Neural cell (in vitro differentiated cells): ENCODE data around the gene KRTAP4-8. TPM values are rescaled to one million over a fixed set of nuclear protein-coding genes. Genes with fewer than 3 reads are reported as not detected.

Source experiments
- H2AFZ ChIP-seq: fragments of 200-600, 300-800 bp; sonication (generic), shearing (Covaris generic); 2 replicates; pipeline ENCODE4 v1.6.0; 2014; ENCODE audit warnings: low read depth, mild to moderate bottlenecking, antibody characterized with exemption, low read length, moderate library complexity
- H3F3A ChIP-seq: fragments of 200-600 bp; shearing (Covaris generic); 2 replicates; pipeline ENCODE4 v1.6.1; 2016; ENCODE audit warnings: mild to moderate bottlenecking, moderate library complexity, mixed read lengths, antibody characterized with exemption, low read length; ENCODE audit not compliant: insufficient read depth, poor library complexity, severe bottlenecking
- H3K27ac ChIP-seq: fragments of 200-600, 300-800 bp; sonication (generic), shearing (Covaris generic); 2 replicates; pipeline ENCODE4 v1.5.1; 2014; ENCODE audit warnings: mild to moderate bottlenecking, low read length, moderate library complexity
- H3K27me3 ChIP-seq: fragments of 300-800, 200-600 bp; sonication (generic), shearing (Covaris generic); 2 replicates; pipeline ENCODE4 v1.6.0; 2014; ENCODE audit warnings: mild to moderate bottlenecking, low read depth, low read length, moderate library complexity; ENCODE audit not compliant: insufficient read depth
- H3K36me3 ChIP-seq: fragments of 300-800, 200-600 bp; sonication (generic), shearing (Covaris generic); 2 replicates; pipeline ENCODE4 v1.5.1; 2014; ENCODE audit warnings: mild to moderate bottlenecking, antibody characterized with exemption, low read length, moderate library complexity; ENCODE audit not compliant: insufficient read depth
- H3K4me2 ChIP-seq: fragments of 300-800, 200-600 bp; sonication (generic), shearing (Covaris generic); 2 replicates; pipeline ENCODE4 v1.6.0; 2014; ENCODE audit warnings: mild to moderate bottlenecking, low read length
- H3K4me3 ChIP-seq: fragments of 300-800, 200-600 bp; sonication (generic), shearing (Covaris generic); 2 replicates; pipeline ENCODE4 v1.5.1; 2014; ENCODE audit warnings: mild to moderate bottlenecking, low read length, moderate library complexity
- H3K79me2 ChIP-seq: fragments of 200-600 bp; shearing (Covaris generic); replicated peaks from 2 replicates; pipeline ENCODE4 v1.6.0; 2014; ENCODE audit warnings: mild to moderate bottlenecking, low read length, moderate library complexity; ENCODE audit not compliant: insufficient read depth
- H3K9ac ChIP-seq: fragments of 300-800, 200-600 bp; sonication (generic), shearing (Covaris generic); 2 replicates; pipeline ENCODE4 v1.6.1; 2016; ENCODE audit warnings: mild to moderate bottlenecking, low read length, mixed read lengths
- H3K9me2 ChIP-seq: fragments of 200-600 bp; shearing (Covaris generic); 2 replicates; pipeline ENCODE4 v1.6.1; 2016; ENCODE audit warnings: mild to moderate bottlenecking, low read length, mixed read lengths; ENCODE audit not compliant: insufficient read depth
- H3K9me3 ChIP-seq: fragments of 200-600, 300-800 bp; sonication (generic), shearing (Covaris generic); 2 replicates; pipeline ENCODE4 v1.6.1; 2016; ENCODE audit warnings: mild to moderate bottlenecking, mixed run types, low read length, moderate library complexity, mixed read lengths
- H4K20me1 ChIP-seq: fragments of 200-600 bp; shearing (Covaris generic); 2 replicates; pipeline ENCODE4 v1.6.1; 2016; ENCODE audit warnings: mild to moderate bottlenecking, mixed run types; ENCODE audit not compliant: insufficient read depth
- CTCF ChIP-seq: fragments of 450-650 bp; IDR thresholded peaks from 2 replicates; pipeline ENCODE4 v1.5.1; 2014; ENCODE audit warnings: antibody characterized with exemption, mild to moderate bottlenecking, moderate library complexity; ENCODE audit not compliant: poor library complexity, severe bottlenecking
- EP300 ChIP-seq: fragments of 450-650 bp; conservative IDR thresholded peaks from 2 replicates; pipeline ENCODE4 v1.6.1; 2014; ENCODE audit warnings: antibody characterized with exemption, mild to moderate bottlenecking, moderate library complexity; ENCODE audit not compliant: poor library complexity, severe bottlenecking
- EZH2 ChIP-seq: fragments of 200-600, 300-800 bp; shearing (Covaris generic), sonication (generic); IDR thresholded peaks from 2 replicates; pipeline ENCODE4 v1.6.1; 2014; ENCODE audit warnings: antibody characterized with exemption, low read length, borderline replicate concordance, mild to moderate bottlenecking; ENCODE audit not compliant: insufficient read depth, poor library complexity, severe bottlenecking
- MXI1 ChIP-seq: fragments of 450-650 bp; conservative IDR thresholded peaks from 2 replicates; pipeline ENCODE4 v1.6.1; 2014; ENCODE audit warnings: antibody characterized with exemption, mild to moderate bottlenecking; ENCODE audit not compliant: poor library complexity, severe bottlenecking
- POLR2AphosphoS5 ChIP-seq: IDR thresholded peaks from 2 replicates; pipeline ENCODE4 v1.6.1; 2012
- RAD21 ChIP-seq: fragments of 450-650 bp; conservative IDR thresholded peaks from 2 replicates; pipeline ENCODE4 v1.6.1; 2014; ENCODE audit warnings: antibody characterized with exemption, mild to moderate bottlenecking, moderate library complexity
- REST ChIP-seq: IDR thresholded peaks from 2 replicates; pipeline ENCODE4 v1.6.1; 2012; ENCODE audit warnings: borderline replicate concordance
- SMC3 ChIP-seq: fragments of 450-650 bp; conservative IDR thresholded peaks from 2 replicates; pipeline ENCODE4 v1.6.1; 2014; ENCODE audit warnings: antibody characterized with exemption, mild to moderate bottlenecking, moderate library complexity; ENCODE audit not compliant: poor library complexity
- TAF1 ChIP-seq: IDR thresholded peaks from 2 replicates; pipeline ENCODE4 v1.6.1; 2012; ENCODE audit warnings: low read depth
- polyA plus RNA-seq: library from polyadenylated mRNA; depleted of rRNA; stranded (reverse); fragments of >200 nt; gene quantifications from 2 replicates; pipeline ENCODE4 v1.2.3, GENCODE V29; 2014

The KRTAP4-8 gene
- polyA plus RNA-seq, 1 donor from 2014 or later: not detected

- Histone ChIP-seq H3K4me2 (no peak overlapping the region), H3F3A (no peaks in the 10 kb centered on the region), H3K79me2 (no peaks in the 10 kb centered on the region), H3K4me3 (no peak overlapping the region), H3K27ac (no peak overlapping the region), H2AFZ (no peak overlapping the region), H3K36me3 (no peaks in the 10 kb centered on the region), H4K20me1 (no peaks in the 10 kb centered on the region), H3K27me3 (no peaks in the 10 kb centered on the region), H3K9me3 (no peaks in the 10 kb centered on the region), H3K9me2 (no peaks in the 10 kb centered on the region), H3K9ac (no peak overlapping the region)
- TF ChIP-seq EZH2 (no peak), POLR2AphosphoS5 (no peak), CTCF (no peak), REST (no peak), SMC3 (no peak), RAD21 (no peak), TAF1 (no peak), EP300 (no peak)
Observed at GRCh38 chr17:41082626-41083025, 15.3 kb downstream of the KRTAP4-8 start.

GRCh38 chr17:41076788-41077187 lies 21.2 kb downstream of the KRTAP4-8 start:
- H3K36me3 ChIP-seq: no peaks in the 10 kb centered on the region

More at GRCh38 chr17:41076788-41077187, 21.2 kb downstream of the KRTAP4-8 start:
- Histone ChIP-seq H3K9me2 (no peaks in the 10 kb centered on the region), H3K79me2 (no peaks in the 10 kb centered on the region), H3K4me2 (no peak overlapping the region), H4K20me1 (no peaks in the 10 kb centered on the region), H3K9me3 (no peaks in the 10 kb centered on the region), H2AFZ (no peak overlapping the region), H3F3A (no peaks in the 10 kb centered on the region), H3K27ac (no peak overlapping the region), H3K4me3 (no peak overlapping the region), H3K9ac (no peak overlapping the region), H3K27me3 (no peaks in the 10 kb centered on the region)
- TF ChIP-seq REST: no peak
- no peak for TF ChIP-seq TAF1
- TF ChIP-seq CTCF: no peak
- no peak for TF ChIP-seq SMC3
- TF ChIP-seq EZH2: no peak
- no peak for TF ChIP-seq EP300
- no peak for TF ChIP-seq MXI1
- TF ChIP-seq RAD21: no peak
- no peak for TF ChIP-seq POLR2AphosphoS5
